ENCODE data around the gene SMARCA2.

Gene SMARCA2

DNA sequence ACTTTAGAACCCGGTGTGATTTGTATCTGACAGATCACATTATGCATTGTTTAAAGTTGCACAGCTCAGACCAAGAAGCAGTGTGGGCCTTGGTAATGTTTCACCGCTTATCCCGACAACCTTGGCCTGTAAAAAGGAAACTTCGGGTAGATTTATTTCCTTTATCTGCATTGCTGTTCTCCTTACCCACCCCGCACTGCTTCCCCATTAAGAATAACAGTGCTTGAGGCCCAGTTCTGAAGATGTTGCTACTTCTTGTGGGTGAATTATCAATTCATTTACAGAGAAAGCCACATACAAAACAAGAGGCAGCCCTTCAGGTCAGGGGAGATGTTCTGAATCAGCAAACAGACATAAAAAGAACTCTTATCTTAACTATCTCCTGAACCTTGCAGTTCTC is 8.4 kb downstream of the SMARCA2 start:
- Histone ChIP-seq H3K9me3 (ENCODE audit: insufficient read depth, low read length) (no peaks in the 10 kb centered on the region), H3K79me2 (ENCODE audit: insufficient read depth, low read length) (peaks cover 17% of the 10 kb centered on the region), H3K4me2 (ENCODE audit: low read depth, low read length, poor library complexity, severe bottlenecking) (no peak overlapping the region), H3K27ac (ENCODE audit: low read depth, low read length) (no peak overlapping the region), H3K36me3 (ENCODE audit: low read length) (no peaks in the 10 kb centered on the region), H2AFZ (ENCODE audit: low read depth, low read length, severe bottlenecking) (no peak overlapping the region), H3K27me3 (ENCODE audit: low read length) (no peaks in the 10 kb centered on the region), H3K9ac (ENCODE audit: low read length) (no peak overlapping the region), H3F3A (ENCODE audit: insufficient read depth) (0 out of 2 replicates have a peak, but pooled peaks cover 2% of the 10 kb centered on the region), H3K9me2 (replicated peaks; ENCODE audit: insufficient read depth, low read length) (no peaks in the 10 kb centered on the region), H4K20me1 (ENCODE audit: low read depth, low read length) (peaks cover 42% of the 10 kb centered on the region), H3K4me3 (ENCODE audit: insufficient read depth, low read length, poor library complexity, severe bottlenecking) (no peak overlapping the region)
- TF ChIP-seq, protein P1, sequence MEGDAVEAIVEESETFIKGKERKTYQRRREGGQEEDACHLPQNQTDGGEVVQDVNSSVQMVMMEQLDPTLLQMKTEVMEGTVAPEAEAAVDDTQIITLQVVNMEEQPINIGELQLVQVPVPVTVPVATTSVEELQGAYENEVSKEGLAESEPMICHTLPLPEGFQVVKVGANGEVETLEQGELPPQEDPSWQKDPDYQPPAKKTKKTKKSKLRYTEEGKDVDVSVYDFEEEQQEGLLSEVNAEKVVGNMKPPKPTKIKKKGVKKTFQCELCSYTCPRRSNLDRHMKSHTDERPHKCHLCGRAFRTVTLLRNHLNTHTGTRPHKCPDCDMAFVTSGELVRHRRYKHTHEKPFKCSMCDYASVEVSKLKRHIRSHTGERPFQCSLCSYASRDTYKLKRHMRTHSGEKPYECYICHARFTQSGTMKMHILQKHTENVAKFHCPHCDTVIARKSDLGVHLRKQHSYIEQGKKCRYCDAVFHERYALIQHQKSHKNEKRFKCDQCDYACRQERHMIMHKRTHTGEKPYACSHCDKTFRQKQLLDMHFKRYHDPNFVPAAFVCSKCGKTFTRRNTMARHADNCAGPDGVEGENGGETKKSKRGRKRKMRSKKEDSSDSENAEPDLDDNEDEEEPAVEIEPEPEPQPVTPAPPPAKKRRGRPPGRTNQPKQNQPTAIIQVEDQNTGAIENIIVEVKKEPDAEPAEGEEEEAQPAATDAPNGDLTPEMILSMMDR (IDR thresholded peaks at IDR 0.05; ENCODE audit: insufficient read depth, low read length, poor library complexity, severe bottlenecking): no peak

DNA sequence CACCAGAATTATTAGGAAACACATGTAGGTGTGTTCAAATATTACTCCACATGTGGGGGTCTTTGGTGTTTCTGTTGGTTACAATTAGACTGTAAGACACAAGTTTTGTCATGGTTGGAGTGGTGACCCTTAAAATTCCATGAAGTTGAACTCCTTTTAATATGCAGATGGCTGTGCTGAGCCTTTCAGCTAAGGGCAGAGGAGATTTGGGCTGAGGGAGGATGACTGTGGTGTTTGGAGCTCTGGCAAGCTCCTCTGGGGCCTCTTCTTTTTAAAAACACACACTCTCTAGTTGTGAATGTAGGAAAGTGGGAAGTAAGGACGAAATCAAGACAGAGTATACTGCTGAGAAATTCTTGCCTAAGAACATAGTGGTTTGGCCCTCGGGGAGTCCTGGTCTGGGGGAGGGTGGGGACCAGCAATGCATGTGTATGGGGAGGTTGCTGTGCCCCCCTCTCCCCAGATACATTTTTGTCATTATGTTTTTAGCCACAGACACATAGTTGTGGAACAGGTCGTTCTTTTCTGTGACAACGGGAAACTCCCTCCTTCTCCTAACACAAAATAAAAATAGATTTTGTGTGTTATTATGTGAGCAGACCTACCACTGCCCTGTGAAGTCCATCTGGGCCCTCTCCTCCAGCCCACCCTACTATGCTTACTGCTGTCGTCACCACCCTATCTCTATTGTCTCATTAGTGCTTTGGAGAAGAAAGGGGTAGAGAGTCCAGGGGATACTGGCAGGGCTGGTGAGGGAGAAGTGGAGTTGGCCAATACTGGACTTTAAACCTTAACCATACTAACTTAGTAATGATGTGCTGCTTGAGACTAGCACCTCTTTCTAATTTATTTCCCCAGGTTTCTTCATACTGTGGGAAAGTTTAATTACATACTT is 10.0 kb downstream of the SMARCA2 start:
- H3K36me3 ChIP-seq (ENCODE audit: low read length): no peaks in the 10 kb centered on the region
- peaks cover 17% of the 10 kb centered on the region for H3K79me2 ChIP-seq (ENCODE audit: insufficient read depth, low read length)
- TF ChIP-seq, protein P1 (IDR thresholded peaks at IDR 0.05; ENCODE audit: insufficient read depth, low read length, poor library complexity, severe bottlenecking): no peak
- TF ChIP-seq EZH2phosphoT487 (conservative IDR thresholded peaks at IDR 0.05; ENCODE audit: low read length): no peak
- no peak overlapping the region for H3K27ac ChIP-seq (ENCODE audit: low read depth, low read length)
- no peak overlapping the region for H3K4me3 ChIP-seq (ENCODE audit: insufficient read depth, low read length, poor library complexity, severe bottlenecking)
- H3K4me2 ChIP-seq (ENCODE audit: low read depth, low read length, poor library complexity, severe bottlenecking): no peak overlapping the region
- peaks cover 27% of the 10 kb centered on the region for H4K20me1 ChIP-seq (ENCODE audit: low read depth, low read length)
- no peaks in the 10 kb centered on the region for H3K27me3 ChIP-seq (ENCODE audit: low read length)
- H3K9me2 ChIP-seq (replicated peaks; ENCODE audit: insufficient read depth, low read length): no peaks in the 10 kb centered on the region
- no peaks in the 10 kb centered on the region for H3F3A ChIP-seq (ENCODE audit: insufficient read depth)
- H3K9ac ChIP-seq (ENCODE audit: low read length): no peak overlapping the region
- no peaks in the 10 kb centered on the region for H3K9me3 ChIP-seq (ENCODE audit: insufficient read depth, low read length)
- H2AFZ ChIP-seq (ENCODE audit: low read depth, low read length, severe bottlenecking): no peak overlapping the region

DNA sequence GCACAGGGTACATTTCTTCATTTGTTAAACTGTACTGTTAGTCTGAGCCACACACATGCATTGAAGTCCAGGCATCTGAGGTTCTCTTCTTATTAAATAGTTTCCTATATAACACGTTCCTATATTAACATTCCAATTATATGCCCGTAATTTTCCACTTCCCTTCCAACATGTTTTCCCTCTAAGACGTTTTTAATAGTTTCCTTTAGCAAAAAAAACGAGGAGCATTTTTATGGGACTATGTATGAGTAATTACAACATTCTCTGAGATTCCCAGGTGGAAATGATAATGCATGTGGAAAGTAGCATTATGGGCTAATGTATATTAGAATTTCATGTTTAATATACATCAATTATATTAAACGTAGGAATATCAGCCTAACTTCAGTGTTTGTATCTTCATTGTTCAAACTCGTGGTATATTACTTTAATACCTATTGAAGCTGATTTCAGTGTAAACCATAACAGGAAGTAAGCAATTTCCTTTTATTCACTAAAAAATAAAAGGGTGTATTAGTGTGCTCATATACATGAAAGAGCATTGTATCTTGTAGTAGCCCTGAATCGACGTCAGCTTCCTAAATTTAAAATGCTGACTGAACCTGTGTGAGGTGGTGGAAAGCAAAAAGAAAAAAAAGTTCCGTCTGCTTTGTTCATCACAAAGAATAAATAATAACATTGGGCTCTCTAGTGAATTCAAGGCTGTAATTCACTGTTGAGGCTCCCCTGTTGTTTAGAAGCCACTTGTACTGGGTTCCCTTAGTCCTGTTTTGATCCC is 11.3 kb downstream of the SMARCA2 start:
- H3K36me3 ChIP-seq (ENCODE audit: low read length): no peaks in the 10 kb centered on the region
- no peaks in the 10 kb centered on the region for H3F3A ChIP-seq (ENCODE audit: insufficient read depth)
- no peak overlapping the region for H2AFZ ChIP-seq (ENCODE audit: low read depth, low read length, severe bottlenecking)
- H3K4me2 ChIP-seq (ENCODE audit: low read depth, low read length, poor library complexity, severe bottlenecking): no peak overlapping the region
- no peak overlapping the region for H3K4me3 ChIP-seq (ENCODE audit: insufficient read depth, low read length, poor library complexity, severe bottlenecking)
- H3K9ac ChIP-seq (ENCODE audit: low read length): no peak overlapping the region
- H3K9me3 ChIP-seq (ENCODE audit: insufficient read depth, low read length): no peaks in the 10 kb centered on the region
- H3K27ac ChIP-seq (ENCODE audit: low read depth, low read length): no peak overlapping the region
- no peaks in the 10 kb centered on the region for H3K27me3 ChIP-seq (ENCODE audit: low read length)
- H3K79me2 ChIP-seq (ENCODE audit: insufficient read depth, low read length): peaks cover 17% of the 10 kb centered on the region
- no peaks in the 10 kb centered on the region for H3K9me2 ChIP-seq (replicated peaks; ENCODE audit: insufficient read depth, low read length)
- TF ChIP-seq EZH2phosphoT487 (conservative IDR thresholded peaks at IDR 0.05; ENCODE audit: low read length): no peak
- TF ChIP-seq, protein P1 (IDR thresholded peaks at IDR 0.05; ENCODE audit: insufficient read depth, low read length, poor library complexity, severe bottlenecking): no peak
- H4K20me1 ChIP-seq (ENCODE audit: low read depth, low read length): peaks cover 14% of the 10 kb centered on the region

Data from SU-DHL-6 (cell line).